A673 (cell line): ENCODE measurements around the gene SUPT6H.

Source experiments
- CTCF ChIP-seq: fragments of 300-800, 200-600 bp; sonication (generic); conservative IDR thresholded peaks from 2 replicates; pipeline ENCODE4 v1.5.1; 2017; ENCODE audit warnings: low read depth, mild to moderate bottlenecking, antibody characterized with exemption, low read length, moderate library complexity, mixed read lengths
- EZH2 ChIP-seq: fragments of 200-600 bp; sonication (generic); IDR thresholded peaks from 2 replicates; pipeline ENCODE4 v1.6.1; 2017; ENCODE audit warnings: borderline replicate concordance, low read depth, mild to moderate bottlenecking, mixed read lengths, antibody characterized with exemption, low read length; ENCODE audit not compliant: poor library complexity, severe bottlenecking

GRCh38 chr17:28643983-28644786, 17.8 kb upstream of the SUPT6H start:
- TF ChIP-seq CTCF = peak; percentile 39
- TF ChIP-seq EZH2 = no peak
